Measurements from ENCODE around the gene ABI1.

- no peak for TF ChIP-seq CTCF (IDR thresholded peaks at IDR 0.05)
- TF ChIP-seq POLR2A (IDR thresholded peaks at IDR 0.05): no peak
Observed at GRCh38 chr10:26909753-26910152, 49.0 kb upstream of the ABI1 start.

All from testis (tissue), 2 donors.